DND-41 (cell line): ENCODE results near the gene TMEM184B.

Source experiments
- ATAC-seq: fragments of 200-7000 bp; cut with Tn5 transposase; 3 replicates; pipeline ENCODE4 v1.9.1; 2021; ENCODE audit warnings: low read depth; ENCODE audit not compliant: insufficient read depth
- DNase-seq: peaks from one replicate; pipeline ENCODE4 v3.0.0-alpha.2; 2020
- H2AFZ ChIP-seq: 2 replicates; pipeline ENCODE4 v1.6.0; 2012; ENCODE audit warnings: low read depth, low read length
- H3K27ac ChIP-seq: 2 replicates; pipeline ENCODE4 v1.5.1; 2012; ENCODE audit warnings: low read length, inconsistent platforms
- H3K27me3 ChIP-seq: fragments of 200-600 bp; sonication (generic); 2 replicates; pipeline ENCODE4 v1.6.0; 2012; ENCODE audit warnings: low read length, mild to moderate bottlenecking, inconsistent platforms; ENCODE audit not compliant: insufficient read depth, poor library complexity
- H3K36me3 ChIP-seq: 2 replicates; pipeline ENCODE4 v1.5.1; 2012; ENCODE audit warnings: low read length, inconsistent platforms; ENCODE audit not compliant: insufficient read depth
- H3K4me1 ChIP-seq: 2 replicates; pipeline ENCODE4 v1.5.1; 2012; ENCODE audit warnings: mild to moderate bottlenecking, low read length; ENCODE audit not compliant: insufficient read depth
- H3K4me2 ChIP-seq: 2 replicates; pipeline ENCODE4 v1.6.0; 2012; ENCODE audit warnings: mild to moderate bottlenecking, moderate library complexity, low read length, inconsistent platforms; ENCODE audit not compliant: insufficient read depth
- H3K4me3 ChIP-seq, 2 experiments: fragments of 200-600 bp in 1 of 2; shearing (Covaris generic) in 1 of 2; 2 replicates each; pipeline ENCODE4 v1.5.1; 2012 to 2016; ENCODE audit warnings: inconsistent platforms in 2 of 2, low read length in 2 of 2, mild to moderate bottlenecking in 2 of 2, low read depth in 1 of 2, moderate library complexity in 1 of 2
- H3K79me2 ChIP-seq: 2 replicates; pipeline ENCODE4 v1.6.0; 2012; ENCODE audit warnings: low read length, inconsistent platforms; ENCODE audit not compliant: insufficient read depth
- H3K9ac ChIP-seq: 2 replicates; pipeline ENCODE4 v1.6.0; 2012; ENCODE audit warnings: low read depth, mild to moderate bottlenecking, inconsistent platforms, low read length, moderate library complexity
- H3K9me3 ChIP-seq: 2 replicates; pipeline ENCODE4 v1.5.1; 2012; ENCODE audit warnings: low read length, moderate library complexity, mild to moderate bottlenecking, inconsistent platforms; ENCODE audit not compliant: insufficient read depth, severe bottlenecking
- H4K20me1 ChIP-seq: 2 replicates; pipeline ENCODE4 v1.6.0; 2012; ENCODE audit warnings: low read length; ENCODE audit not compliant: insufficient read depth
- CTCF ChIP-seq: IDR thresholded peaks from 2 replicates; pipeline ENCODE4 v1.5.1; 2012; ENCODE audit warnings: borderline replicate concordance, low read length, moderate library complexity, mild to moderate bottlenecking; ENCODE audit not compliant: poor library complexity, severe bottlenecking; ENCODE audit errors: extremely low read depth
- EZH2 ChIP-seq: IDR thresholded peaks from 3 replicates; pipeline ENCODE4 v1.6.1; 2012; ENCODE audit warnings: borderline replicate concordance, low read depth, mild to moderate bottlenecking, moderate library complexity, low read length, inconsistent platforms; ENCODE audit not compliant: severe bottlenecking

Gene TMEM184B

DNA sequence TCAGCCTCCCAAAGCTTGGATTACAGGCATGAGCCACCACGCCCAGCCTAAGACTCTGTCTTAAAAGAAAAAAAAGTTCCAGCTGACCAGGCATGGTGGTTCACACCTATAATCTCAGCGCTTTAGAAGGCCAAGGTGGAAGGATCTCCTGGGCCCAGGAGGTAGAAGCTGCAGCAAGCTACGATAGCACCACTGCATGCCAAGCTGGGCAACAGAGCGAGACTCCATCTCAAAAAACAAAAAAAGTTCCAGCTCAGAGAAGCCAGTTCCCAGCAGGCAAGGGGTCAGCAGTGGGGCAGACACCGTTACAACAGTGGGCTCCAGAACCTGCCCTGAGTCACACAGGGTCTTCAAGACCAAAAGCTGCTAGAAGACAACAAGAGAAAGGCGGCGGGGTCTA, 3.3 kb downstream of the TMEM184B start:
- no peak overlapping the region for H3K9ac ChIP-seq
- H3K4me2 ChIP-seq, result no peak overlapping the region
- no peaks in the 10 kb centered on the region for H3K9me3 ChIP-seq

GRCh38 chr22:38267086-38267485, 5.7 kb downstream of the TMEM184B start:
- Histone ChIP-seq H3K4me1 (peaks cover 12% of the 10 kb centered on the region), H2AFZ (no peak overlapping the region), H3K36me3 (no peaks in the 10 kb centered on the region), H3K9ac (no peak overlapping the region), H3K79me2 (peaks cover 47% of the 10 kb centered on the region), H3K4me2 (no peak overlapping the region), H4K20me1 (peaks cover 54% of the 10 kb centered on the region), H3K27me3 (no peaks in the 10 kb centered on the region), H3K4me3 (no peak overlapping the region), H3K9me3 (no peaks in the 10 kb centered on the region), H3K27ac (no peak overlapping the region)
- ATAC-seq (peak; percentile 57; the same call in 1 of the 3 replicates), DNase-seq (peak; percentile 34)
- TF ChIP-seq CTCF (no peak), EZH2 (no peak)

More for the DNA sequence above, 3.3 kb downstream of the TMEM184B start:
- Histone ChIP-seq H3K79me2 (peaks cover 42% of the 10 kb centered on the region), H3K27ac (no peak overlapping the region), H3K36me3 (no peaks in the 10 kb centered on the region; the same call in 1 of the 2 replicates), H4K20me1 (peaks cover 45% of the 10 kb centered on the region), H2AFZ (no peak overlapping the region), H3K4me3 (no peak overlapping the region), H3K4me1 (peaks cover 24% of the 10 kb centered on the region), H3K27me3 (no peaks in the 10 kb centered on the region)
- DNase-seq (no peak), ATAC-seq (no peak)
- TF ChIP-seq CTCF, result no peak
- no peak for TF ChIP-seq EZH2

- H2AFZ ChIP-seq, result no peak overlapping the region
- DNase-seq, result no peak
- no peak overlapping the region for H3K27ac ChIP-seq
- no peaks in the 10 kb centered on the region for H3K27me3 ChIP-seq
- H3K4me2 ChIP-seq, result no peak overlapping the region
- H3K9me3 ChIP-seq, result no peaks in the 10 kb centered on the region
- H3K79me2 ChIP-seq, result peaks cover 41% of the 10 kb centered on the region
- H3K9ac ChIP-seq, result no peak overlapping the region
- H3K36me3 ChIP-seq, result no peaks in the 10 kb centered on the region
- H3K4me1 ChIP-seq, result peaks cover 3% of the 10 kb centered on the region
- no peak for ATAC-seq
- no peak overlapping the region for H3K4me3 ChIP-seq
- TF ChIP-seq CTCF (no peak), EZH2 (no peak)
- peaks cover 52% of the 10 kb centered on the region for H4K20me1 ChIP-seq
Measured at GRCh38 chr22:38266120-38266519, 6.7 kb downstream of the TMEM184B start.

DNA sequence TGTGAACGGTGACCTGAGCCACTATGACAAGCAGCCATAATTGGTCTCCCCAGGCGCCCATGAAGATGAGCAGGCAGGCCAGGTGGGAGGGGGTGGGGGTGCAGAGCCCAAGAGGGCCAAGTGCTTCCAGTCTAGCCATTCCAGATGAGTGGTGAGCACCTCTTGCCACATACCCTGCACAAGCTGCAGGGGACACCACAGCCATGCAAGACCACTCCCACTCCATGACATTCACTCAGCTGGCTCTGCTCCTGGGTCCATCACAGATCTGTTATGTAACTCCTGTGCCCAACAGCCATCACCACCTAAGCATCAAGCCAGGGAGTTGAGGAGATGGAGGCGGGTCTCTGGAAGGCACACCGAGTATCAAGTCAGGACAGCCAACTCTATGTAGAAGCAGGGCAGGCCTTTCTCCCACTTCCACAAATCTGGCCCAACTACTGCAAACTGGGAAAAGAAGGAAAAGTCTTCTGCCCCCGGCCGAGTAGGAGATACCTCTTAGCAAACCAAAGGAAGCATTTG, 8.4 kb downstream of the TMEM184B start:
- H3K9me3 ChIP-seq, result no peaks in the 10 kb centered on the region
- no peaks in the 10 kb centered on the region for H3K27me3 ChIP-seq
- H3K9ac ChIP-seq, result no peak overlapping the region
- no peak for ATAC-seq
- peaks cover 40% of the 10 kb centered on the region; the same call in 1 of the 2 replicates for H4K20me1 ChIP-seq
- H3K4me3 ChIP-seq, result no peak overlapping the region
- H2AFZ ChIP-seq, result no peak overlapping the region
- DNase-seq, result no peak
- no peaks in the 10 kb centered on the region for H3K4me1 ChIP-seq
- no peak overlapping the region for H3K4me2 ChIP-seq
- H3K79me2 ChIP-seq, result peaks cover 29% of the 10 kb centered on the region
- TF ChIP-seq CTCF (no peak), EZH2 (no peak)
- H3K27ac ChIP-seq, result no peak overlapping the region
- no peaks in the 10 kb centered on the region for H3K36me3 ChIP-seq
